Stomach (tissue), 9 donors: Measurements from ENCODE around the gene C18orf63. TPM values are rescaled to one million over a fixed set of nuclear protein-coding genes. Genes with fewer than 3 reads are reported as not detected.

Experiments used
- DNase-seq, 2 donors: peaks; one replicate each; pipeline versions ENCODE4 v3.0.0 to v3.0.0-alpha.2; 2013 to 2019
- H3K27ac ChIP-seq, 5 donors: fragments of 200-600 bp in 4 of 5; sonication (generic) in 4 of 5; one replicate each; pipeline ENCODE4 v1.5.1; 2013 to 2019; ENCODE audit warnings: mild to moderate bottlenecking in 1 of 5, moderate library complexity in 1 of 5
- H3K27me3 ChIP-seq, 3 donors: fragments of 200-600 bp; sonication (generic); one replicate each; pipeline ENCODE4 v1.5.1; 2017 to 2019; ENCODE audit warnings: mixed run types in 1 of 3
- H3K36me3 ChIP-seq, 4 donors: fragments of 200-600 bp; sonication (generic); 1 replicate in 3 of 4; 2 replicates in 1 of 4; pipeline ENCODE4 v1.5.1; 2016 to 2019
- H3K4me1 ChIP-seq, 4 donors: fragments of 200-600 bp; sonication (generic); one replicate each; pipeline ENCODE4 v1.5.1; 2016 to 2019
- H3K4me3 ChIP-seq, 4 donors: fragments of 200-600 bp; sonication (generic) in 3 of 4; one replicate each; pipeline ENCODE4 v1.5.1; 2016 to 2019; ENCODE audit warnings: mild to moderate bottlenecking in 1 of 4
- H3K9me3 ChIP-seq, 4 donors: fragments of 200-600 bp; sonication (generic); one replicate each; pipeline ENCODE4 v1.5.1; 2016 to 2019
- EP300 ChIP-seq: sonication (generic); formaldehyde crosslinking; IDR thresholded peaks from one replicate; pipeline ENCODE4 v1.6.1; 2017; ENCODE audit warnings: antibody characterized with exemption
- POLR2A ChIP-seq, 4 donors: fragments of 450-650 bp; IDR thresholded peaks; one replicate each; pipeline ENCODE4 v1.6.1; 2016; ENCODE audit warnings: antibody characterized with exemption in 4 of 4, control low read depth in 2 of 4, mild to moderate bottlenecking in 1 of 4, moderate library complexity in 1 of 4
- POLR2AphosphoS5 ChIP-seq, 3 donors: sonication (generic); formaldehyde crosslinking; IDR thresholded peaks; one replicate each; pipeline ENCODE4 v1.6.1; 2016; ENCODE audit warnings: antibody characterized with exemption in 3 of 3
- WGBS, 5 donors: extraction: QIAGEN DNeasy Blood & Tissue Kit in 3 of 5; methylation state at CpG; one replicate each; pipeline versions ENCODE4 v1.1.5 to v1.1.7; 2013 to 2018; 5-methylcytosine and 5-hydroxymethylcytosine counted together
- intact Hi-C: fragments of 100-400 bp; cut with DNase I; formaldehyde crosslinking; loops from one replicate; pipeline ENCODE4 v1.15.1; 2023; ENCODE audit warnings: low total_unique reads
- polyA plus RNA-seq, 3 donors: library from polyadenylated mRNA; stranded (reverse); fragments of 200-250 nt; gene quantifications; one replicate each; pipeline ENCODE4 v1.2.3, GENCODE V29; 2013
- total RNA-seq, 5 donors: library from RNA; depleted of rRNA; stranded (reverse); fragments of >200 nt; gene quantifications; one replicate each; pipeline versions ENCODE4 v1.1.0 to v1.2.3, GENCODE V29; 2014 to 2016
- TF ChIP-seq, protein P1 (sequence below), 7 experiments: fragments of 450-650 bp in 4 of 7; fragments of 200-600 bp in 3 of 7; sonication (generic) in 3 of 7; IDR thresholded peaks; one replicate each; pipeline ENCODE4 v1.5.1; 2016 to 2019; ENCODE audit warnings: antibody characterized with exemption in 7 of 7, control low read depth in 2 of 7, mild to moderate bottlenecking in 1 of 7
- donor health status: healthy with polysubstance abuse.
- donor health status: Bipolar disorder and iron deficiency.
- donor health status: healthy.

Gene C18orf63
- total and polyA plus RNA-seq, 8 donors, result not detected

DNA sequence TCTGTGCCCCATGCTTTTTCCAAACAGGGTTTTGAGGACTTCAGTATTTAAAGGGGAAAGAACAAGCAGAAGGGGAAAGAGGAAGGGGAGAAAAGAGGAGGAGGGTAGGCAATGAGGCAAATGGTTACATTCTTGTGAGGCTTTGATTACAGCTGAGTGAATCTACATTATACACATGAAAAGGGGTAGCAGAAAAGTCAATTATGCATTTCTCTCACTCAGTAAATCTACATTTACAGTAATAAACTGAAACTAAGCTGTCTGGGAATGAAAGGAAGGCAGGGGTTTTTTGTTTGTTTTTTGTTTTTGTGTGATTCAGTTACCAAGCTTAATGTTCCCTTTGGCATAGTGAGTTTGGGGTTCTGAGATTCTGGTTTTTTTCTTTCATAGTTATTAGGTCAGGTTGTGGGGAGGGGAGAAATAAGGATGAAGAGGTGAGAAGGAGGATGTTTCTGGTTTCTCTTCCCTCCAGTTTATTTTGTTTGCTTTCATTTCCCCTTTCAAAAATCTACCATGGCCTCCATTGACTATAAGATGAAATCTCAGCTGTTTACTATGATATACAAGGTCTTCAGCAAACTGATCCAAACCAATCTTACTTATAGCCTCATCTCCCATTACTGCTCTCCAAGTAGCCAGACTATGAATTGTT lies 18.7 kb downstream of the C18orf63 start:
- Histone ChIP-seq H3K36me3 (no peaks in the 10 kb centered on the region), H3K9me3 (no peaks in the 10 kb centered on the region), H3K27ac (no peak overlapping the region), H3K4me3 (no peak overlapping the region), H3K27me3 (no peaks in the 10 kb centered on the region), H3K4me1 (peaks cover 0 to 14% (median 0%) of the 10 kb centered on the region in 4 donors)
- no peak for DNase-seq
- TF ChIP-seq EP300 (no peak), POLR2AphosphoS5 (IDR thresholded peaks at IDR 0.05) (no peak)
- TF ChIP-seq, protein P1, sequence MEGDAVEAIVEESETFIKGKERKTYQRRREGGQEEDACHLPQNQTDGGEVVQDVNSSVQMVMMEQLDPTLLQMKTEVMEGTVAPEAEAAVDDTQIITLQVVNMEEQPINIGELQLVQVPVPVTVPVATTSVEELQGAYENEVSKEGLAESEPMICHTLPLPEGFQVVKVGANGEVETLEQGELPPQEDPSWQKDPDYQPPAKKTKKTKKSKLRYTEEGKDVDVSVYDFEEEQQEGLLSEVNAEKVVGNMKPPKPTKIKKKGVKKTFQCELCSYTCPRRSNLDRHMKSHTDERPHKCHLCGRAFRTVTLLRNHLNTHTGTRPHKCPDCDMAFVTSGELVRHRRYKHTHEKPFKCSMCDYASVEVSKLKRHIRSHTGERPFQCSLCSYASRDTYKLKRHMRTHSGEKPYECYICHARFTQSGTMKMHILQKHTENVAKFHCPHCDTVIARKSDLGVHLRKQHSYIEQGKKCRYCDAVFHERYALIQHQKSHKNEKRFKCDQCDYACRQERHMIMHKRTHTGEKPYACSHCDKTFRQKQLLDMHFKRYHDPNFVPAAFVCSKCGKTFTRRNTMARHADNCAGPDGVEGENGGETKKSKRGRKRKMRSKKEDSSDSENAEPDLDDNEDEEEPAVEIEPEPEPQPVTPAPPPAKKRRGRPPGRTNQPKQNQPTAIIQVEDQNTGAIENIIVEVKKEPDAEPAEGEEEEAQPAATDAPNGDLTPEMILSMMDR (IDR thresholded peaks at IDR 0.05), result no peak
- intact Hi-C loops, result no loop called here

DNA sequence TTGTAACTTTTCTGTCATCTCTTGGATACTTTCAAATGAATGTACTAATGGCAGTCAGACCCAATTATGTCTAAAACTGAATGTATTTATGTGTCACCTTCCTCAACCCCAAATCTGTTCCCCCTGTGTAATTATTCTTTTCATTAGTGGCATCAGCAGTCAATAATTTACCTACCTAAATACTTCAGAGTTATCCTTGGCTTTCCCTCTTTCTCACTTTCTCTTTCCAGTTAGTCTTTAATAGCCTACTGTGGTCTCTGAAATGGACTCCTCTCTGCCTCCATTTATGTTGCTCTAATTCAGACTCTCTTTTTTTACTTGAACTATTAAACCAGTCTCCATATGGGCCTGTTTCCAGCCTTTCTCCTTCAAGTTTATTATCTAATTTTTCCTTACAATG lies 21.0 kb downstream of the C18orf63 start:
- no peaks in the 10 kb centered on the region for H3K9me3 ChIP-seq
- DNase-seq, result no peak
- H3K27me3 ChIP-seq, result no peaks in the 10 kb centered on the region
- TF ChIP-seq POLR2AphosphoS5 (IDR thresholded peaks at IDR 0.05) (no peak), POLR2A (IDR thresholded peaks at IDR 0.05) (no peak)
- TF ChIP-seq, protein P1 (IDR thresholded peaks at IDR 0.05), result no peak
- H3K36me3 ChIP-seq, result no peaks in the 10 kb centered on the region
- intact Hi-C loops, result no loop called here
- H3K27ac ChIP-seq, result no peak overlapping the region
- no peak overlapping the region for H3K4me3 ChIP-seq
- peaks cover 0 to 14% (median 0%) of the 10 kb centered on the region in 4 donors for H3K4me1 ChIP-seq

DNA sequence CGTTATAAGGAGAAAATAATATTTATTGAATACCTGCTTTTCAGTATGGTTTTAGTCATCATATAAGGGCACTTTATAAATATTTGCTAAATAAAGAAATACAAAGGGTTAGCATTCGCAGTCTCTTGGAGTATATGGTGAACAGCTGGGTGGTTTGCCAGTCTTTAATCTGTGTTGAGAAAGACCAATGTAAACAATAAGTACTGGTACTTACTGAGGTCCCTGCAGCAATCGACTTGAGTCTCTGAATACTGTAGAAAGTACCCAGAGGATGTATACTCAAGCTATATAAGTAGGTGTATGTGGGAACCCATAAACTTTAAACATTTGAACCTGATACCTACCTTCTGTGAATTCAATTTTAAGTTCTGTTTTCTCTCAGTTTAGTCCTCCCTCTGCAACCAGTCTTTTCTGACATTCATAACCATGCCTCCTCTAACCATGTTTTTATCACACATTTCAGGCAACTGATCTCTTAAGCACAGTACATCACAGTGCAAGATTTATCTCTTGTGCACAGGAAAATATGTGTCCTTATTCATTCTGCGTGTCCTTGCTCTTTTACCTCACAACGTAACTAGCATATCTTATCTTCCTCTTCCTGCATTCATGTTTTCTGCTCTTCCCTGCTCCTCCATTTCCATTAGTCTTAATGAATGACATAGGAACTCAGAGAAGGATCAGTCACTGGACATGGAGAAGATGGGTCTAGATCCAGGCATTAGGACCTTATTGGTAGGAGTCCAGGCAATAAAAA lies 21.7 kb downstream of the C18orf63 start:
- H3K4me3 ChIP-seq, result no peak overlapping the region
- DNase-seq, result no peak
- intact Hi-C loops, result no loop called here
- H3K4me1 ChIP-seq, result peaks cover 0 to 14% (median 0%) of the 10 kb centered on the region in 4 donors
- H3K27ac ChIP-seq, result no peak overlapping the region
- no peaks in the 10 kb centered on the region for H3K9me3 ChIP-seq
- 36 to 56% (median 42%) methylated on average over 5 of the region's 5 CpGs for WGBS, 5 donors
- no peaks in the 10 kb centered on the region for H3K36me3 ChIP-seq
- no peaks in the 10 kb centered on the region for H3K27me3 ChIP-seq
- no peak for TF ChIP-seq POLR2AphosphoS5 (IDR thresholded peaks at IDR 0.05)
- TF ChIP-seq POLR2A (IDR thresholded peaks at IDR 0.05), result no peak
- TF ChIP-seq EP300, result no peak
- TF ChIP-seq, protein P1 (IDR thresholded peaks at IDR 0.05), result no peak

DNA sequence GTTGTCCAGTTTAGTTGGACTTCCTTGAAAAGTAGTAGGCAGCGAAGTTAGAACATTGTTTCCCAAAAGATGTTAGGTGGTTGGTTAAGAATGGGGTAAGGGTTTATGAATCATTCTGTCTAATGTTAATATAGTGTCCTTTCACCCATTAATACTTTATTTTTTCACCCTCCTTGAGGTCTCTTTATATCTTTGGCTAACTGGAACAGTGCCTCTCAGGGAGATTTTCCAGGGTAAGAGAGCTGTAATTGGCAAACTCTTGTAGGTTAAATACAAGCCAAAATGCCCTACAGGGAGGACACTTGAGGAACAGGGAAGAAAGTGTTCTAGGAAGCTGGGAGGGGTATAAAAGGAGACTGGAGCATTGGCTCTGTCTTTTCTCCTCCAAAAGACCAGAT lies 22.3 kb downstream of the C18orf63 start:
- no peak overlapping the region for H3K27ac ChIP-seq
- no peak for DNase-seq
- no peaks in the 10 kb centered on the region for H3K27me3 ChIP-seq
- peaks cover 0 to 14% (median 0%) of the 10 kb centered on the region in 4 donors for H3K4me1 ChIP-seq
- no peak overlapping the region for H3K4me3 ChIP-seq
- no peaks in the 10 kb centered on the region for H3K36me3 ChIP-seq
- intact Hi-C loops, result no loop called here
- H3K9me3 ChIP-seq, result no peaks in the 10 kb centered on the region
- WGBS, 5 donors, result 87 to 94% (median 91%) methylated on average over 1 of the region's 1 CpG
- no peak for TF ChIP-seq POLR2AphosphoS5 (IDR thresholded peaks at IDR 0.05)
- TF ChIP-seq, protein P1 (IDR thresholded peaks at IDR 0.05), result no peak
- no peak for TF ChIP-seq EP300
- no peak for TF ChIP-seq POLR2A (IDR thresholded peaks at IDR 0.05)
